HG03457 (cell line): Measurements from ENCODE around the gene ZNF264.
"Not testable (repeated sequence)": the region's sequence is repeated elsewhere in the genome, so short reads cannot be mapped to it uniquely, and the experiment has no call there.

Source experiments
- ATAC-seq: cut with Tn5 transposase; IDR thresholded peaks from one replicate; pipeline ENCODE4 v1.9.1; 2021; ENCODE audit warnings: moderate number of reproducible peaks; ENCODE audit not compliant: unreplicated experiment

ZNF264 gene

GRCh38 chr19:57244513-57244912, 53.2 kb downstream of the ZNF264 start:
- ATAC-seq, result no peak

- no peak for ATAC-seq
Observed at GRCh38 chr19:57245066-57245465, 53.8 kb downstream of the ZNF264 start.

- ATAC-seq, result no peak
Observed at GRCh38 chr19:57245959-57246358, 54.7 kb downstream of the ZNF264 start.

- no peak for ATAC-seq
Observed at GRCh38 chr19:57248646-57249045, 57.3 kb downstream of the ZNF264 start.

GRCh38 chr19:57249329-57249728, 58.0 kb downstream of the ZNF264 start:
- ATAC-seq, result no peak

GRCh38 chr19:57253767-57254166, 62.5 kb downstream of the ZNF264 start:
- ATAC-seq, result not testable (repeated sequence)

- ATAC-seq, result no peak
Observed at GRCh38 chr19:57262044-57262443, 70.7 kb downstream of the ZNF264 start.

GRCh38 chr19:57263244-57263741, 72.0 kb downstream of the ZNF264 start:
- ATAC-seq, result no peak

- no peak for ATAC-seq
Observed at GRCh38 chr19:57267291-57267690, 76.0 kb downstream of the ZNF264 start.

GRCh38 chr19:57269515-57270250, 78.4 kb downstream of the ZNF264 start:
- ATAC-seq, result no peak

GRCh38 chr19:57271280-57271679, 80.0 kb downstream of the ZNF264 start:
- no peak for ATAC-seq
